Measurements from ENCODE around the gene HJURP.

Gene HJURP

GRCh38 chr2:233847248-233847898 lies 7.0 kb downstream of the HJURP start:
- DNase-seq, result no peak

GRCh38 chr2:233846387-233847247 lies 7.7 kb downstream of the HJURP start:
- no peak for DNase-seq

DNA sequence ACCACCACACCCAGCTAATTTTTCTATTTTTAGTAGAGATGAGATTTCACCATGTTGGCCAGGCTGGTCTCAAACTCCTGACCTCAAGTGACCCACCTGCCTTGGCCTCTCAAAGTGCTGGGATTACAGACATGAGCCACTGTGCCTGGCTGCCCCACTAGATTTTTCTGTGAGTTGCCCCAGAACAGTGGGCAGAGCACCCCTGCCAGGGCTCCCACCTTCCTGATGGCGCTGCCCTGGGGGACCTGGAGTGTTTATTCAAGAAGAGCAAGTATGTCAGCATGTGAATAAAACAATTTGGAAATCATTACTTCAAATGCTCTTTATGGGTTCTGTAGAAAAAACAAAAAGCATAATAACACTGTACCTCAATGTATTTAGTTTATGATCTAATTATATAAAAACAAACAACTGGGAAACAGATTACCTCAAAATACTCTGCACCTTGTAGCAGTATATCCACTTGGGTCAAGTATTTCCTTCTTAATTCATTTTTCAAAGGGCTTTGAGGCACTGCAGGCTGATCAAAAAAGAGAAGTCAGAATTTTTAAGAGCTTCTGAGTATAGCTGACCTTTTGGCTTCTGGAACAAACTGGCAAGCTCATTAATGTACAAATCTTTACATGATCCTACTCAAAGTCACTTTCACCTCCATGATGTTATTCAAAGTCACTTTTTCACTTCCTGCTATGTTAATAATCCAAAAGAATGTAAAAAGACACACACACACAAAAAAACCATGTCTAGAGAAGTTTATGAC lies 8.9 kb downstream of the HJURP start:
- no peak for DNase-seq

GRCh38 chr2:233844836-233845235 lies 9.5 kb downstream of the HJURP start:
- DNase-seq, result no peak

DNA sequence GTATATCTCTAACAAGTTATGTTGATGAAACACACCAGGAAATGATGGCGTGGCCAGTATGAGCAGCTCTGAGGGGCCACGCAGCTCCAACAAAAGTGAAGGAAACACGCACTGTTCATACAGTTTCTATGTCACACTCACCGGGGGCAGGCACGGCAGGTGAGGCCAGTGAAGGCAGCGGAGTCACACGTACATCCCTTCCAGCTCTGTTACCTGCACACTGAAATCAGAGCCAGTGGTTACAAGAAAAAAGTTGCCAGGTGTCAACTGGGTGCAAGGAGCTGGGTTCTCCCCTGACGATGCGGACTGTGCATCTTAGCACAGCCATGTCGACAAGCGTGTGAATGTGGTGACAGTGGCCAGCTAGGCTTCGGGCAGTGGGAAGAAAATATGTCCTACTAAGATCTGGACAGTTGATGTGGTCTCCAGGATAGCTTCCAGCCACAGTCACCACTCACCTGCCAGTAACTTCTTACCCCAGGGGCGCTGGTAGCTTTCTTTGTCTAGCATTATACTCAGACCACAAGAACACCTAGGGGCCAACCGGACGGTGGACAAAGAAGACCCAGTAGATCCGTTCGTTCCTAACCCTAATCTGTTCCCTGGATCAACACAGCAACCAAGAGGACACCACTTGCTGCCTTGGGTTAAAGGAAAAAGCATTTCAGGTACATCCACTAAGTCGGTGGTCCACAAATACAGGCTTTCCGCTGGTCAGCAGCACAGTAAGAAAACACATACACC lies 10.1 kb downstream of the HJURP start:
- no peak for DNase-seq

DNA sequence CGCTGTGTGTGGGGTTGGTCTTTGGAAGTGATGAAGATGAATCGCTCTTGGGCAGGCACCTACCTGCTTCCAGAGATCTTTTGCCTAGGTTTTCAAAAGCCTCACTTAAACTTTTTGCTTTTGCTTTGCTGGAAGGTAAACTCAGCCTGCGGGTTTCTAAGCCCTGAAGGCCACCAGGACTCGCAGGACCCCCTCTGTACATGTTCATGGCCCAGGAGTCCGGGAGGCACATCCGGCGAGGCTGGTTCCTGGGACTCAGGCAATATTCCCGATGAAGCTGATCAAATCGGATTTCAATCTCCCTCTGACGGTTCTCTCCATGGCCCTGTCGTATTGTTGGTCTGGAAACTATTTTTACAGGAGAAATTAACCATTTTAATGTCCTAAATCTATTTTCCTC lies 13.2 kb downstream of the HJURP start:
- no peak for DNase-seq

GRCh38 chr2:233840520-233840919 lies 13.8 kb downstream of the HJURP start:
- DNase-seq, result no peak

- no peak for DNase-seq
Measured at GRCh38 chr2:233839447-233839820, 14.9 kb downstream of the HJURP start.

DNA sequence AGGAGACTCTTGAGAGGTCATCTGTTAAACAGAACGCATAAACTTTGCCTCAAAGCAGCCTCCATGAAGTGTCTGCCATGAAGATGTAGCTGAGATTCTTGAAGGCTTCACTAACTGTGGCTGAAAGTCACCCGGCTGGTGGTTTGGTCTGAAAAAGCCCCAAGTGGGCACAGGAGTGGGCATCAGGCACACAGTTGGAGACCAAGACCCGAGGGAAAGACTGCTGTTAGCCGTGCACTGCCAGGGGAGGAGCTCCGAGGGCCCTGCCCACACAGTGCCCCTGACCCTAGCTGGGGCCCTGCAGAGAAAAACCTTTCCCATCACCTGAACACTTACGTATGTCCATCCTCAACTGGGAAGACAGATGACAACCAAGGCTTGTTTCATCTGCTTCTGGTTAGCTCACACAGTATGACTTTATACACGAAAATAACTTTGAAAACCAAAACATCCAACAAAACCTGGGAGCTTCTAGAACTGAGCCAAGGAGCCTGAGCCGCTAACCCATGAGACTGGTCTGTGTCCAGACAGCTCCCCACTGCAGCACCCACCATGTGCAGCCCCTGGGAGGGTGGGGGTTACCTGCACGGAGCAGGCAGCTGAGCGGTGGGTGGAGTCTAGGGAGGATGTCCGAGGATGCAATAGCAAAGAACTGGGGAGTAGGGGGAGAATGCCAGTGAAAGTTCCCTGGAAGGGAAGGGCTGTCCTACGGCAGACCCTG lies 15.4 kb downstream of the HJURP start:
- DNase-seq, result no peak

- no peak for DNase-seq
Measured at GRCh38 chr2:233838251-233838650, 16.1 kb downstream of the HJURP start.

DNA sequence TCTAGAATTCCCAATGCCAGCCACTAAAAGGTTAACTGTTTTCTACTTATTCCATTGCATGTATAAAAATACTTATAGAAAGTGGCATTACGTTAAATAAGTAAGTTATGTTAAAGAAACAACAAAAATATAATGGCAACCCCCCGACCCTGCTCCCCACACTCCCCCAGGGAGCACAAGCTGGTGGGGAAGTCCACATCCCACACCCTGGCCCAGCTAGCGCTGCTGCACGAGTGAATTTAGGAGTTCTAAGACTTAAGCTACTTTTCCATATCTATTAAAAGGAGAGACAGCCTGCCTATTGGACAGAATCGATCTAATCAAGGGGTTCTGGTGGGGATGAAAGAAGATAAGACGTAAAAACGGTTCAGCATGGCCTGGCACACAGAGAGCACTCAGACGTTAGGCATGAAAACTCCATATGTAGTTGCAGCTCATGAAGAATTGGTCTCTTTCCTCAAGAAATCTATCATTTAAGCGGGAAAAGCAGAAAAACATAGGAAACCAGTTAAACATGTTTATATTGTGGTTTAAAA lies 16.6 kb downstream of the HJURP start:
- DNase-seq, result no peak

GRCh38 chr2:233836359-233836758 lies 18.0 kb downstream of the HJURP start:
- DNase-seq, result no peak

DNA sequence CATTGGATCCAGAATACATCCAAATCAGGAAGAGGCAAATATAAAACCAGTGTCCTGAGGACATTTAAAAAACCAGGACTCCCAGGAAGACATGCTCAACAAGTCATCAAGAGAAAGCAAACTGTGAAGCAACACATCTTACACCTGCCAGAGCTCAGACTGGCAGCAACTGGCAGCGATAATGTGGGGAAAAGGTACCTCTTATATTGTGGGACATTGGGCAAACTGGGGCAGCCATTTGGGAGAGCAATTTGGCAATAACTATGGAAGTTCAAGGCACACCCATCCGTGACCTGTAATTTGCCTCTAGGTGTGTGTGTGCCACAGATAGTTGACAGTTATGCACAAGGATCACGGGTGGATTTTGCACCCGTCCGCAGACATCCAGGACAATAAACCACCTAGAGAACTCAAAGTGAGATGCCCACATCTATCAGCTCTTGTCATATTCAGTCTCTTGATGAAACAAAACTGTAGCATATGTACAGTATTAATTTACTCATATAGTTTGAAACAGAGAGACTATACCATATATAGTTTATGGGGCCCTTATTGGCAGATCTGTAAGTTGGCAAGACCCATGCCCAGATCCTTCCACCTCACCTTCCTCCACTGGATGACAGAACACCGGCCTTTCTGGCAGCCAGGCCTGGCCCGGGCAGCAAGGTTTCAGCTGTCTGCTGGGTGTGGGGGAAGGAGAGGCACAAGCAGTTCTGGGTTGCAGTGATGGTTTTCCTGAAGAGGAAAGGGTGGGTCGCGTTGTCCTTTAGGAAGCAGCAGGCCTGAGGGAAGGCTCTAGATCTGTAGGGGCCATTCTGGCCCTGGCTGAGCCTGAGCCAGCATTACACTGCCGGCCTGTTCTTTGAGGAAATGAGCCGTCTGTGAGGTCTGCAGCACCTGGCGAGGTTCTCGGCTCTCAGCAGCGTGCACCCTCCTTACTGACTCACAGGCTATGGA lies 18.8 kb downstream of the HJURP start:
- no peak for DNase-seq

DNA sequence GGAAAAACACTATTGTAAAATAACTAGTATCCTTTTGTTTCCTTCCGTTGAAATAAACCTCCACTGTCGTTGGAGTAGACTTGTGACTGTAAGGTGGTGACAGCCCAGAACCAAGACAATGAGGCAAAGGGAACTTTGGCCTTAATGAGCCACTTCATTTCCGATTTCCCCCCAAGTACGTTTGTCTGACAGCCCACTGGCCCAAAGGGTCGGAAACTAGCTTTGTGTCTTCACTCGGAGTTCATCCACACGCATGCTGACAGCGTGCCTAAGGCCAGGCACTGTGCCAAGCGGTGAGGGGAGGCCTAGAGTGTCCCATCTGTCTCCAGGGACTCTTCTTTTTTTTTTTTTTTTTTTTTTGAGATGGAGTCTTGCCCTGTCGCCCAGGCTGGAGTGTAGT lies 21.0 kb downstream of the HJURP start:
- no peak for DNase-seq

DNA sequence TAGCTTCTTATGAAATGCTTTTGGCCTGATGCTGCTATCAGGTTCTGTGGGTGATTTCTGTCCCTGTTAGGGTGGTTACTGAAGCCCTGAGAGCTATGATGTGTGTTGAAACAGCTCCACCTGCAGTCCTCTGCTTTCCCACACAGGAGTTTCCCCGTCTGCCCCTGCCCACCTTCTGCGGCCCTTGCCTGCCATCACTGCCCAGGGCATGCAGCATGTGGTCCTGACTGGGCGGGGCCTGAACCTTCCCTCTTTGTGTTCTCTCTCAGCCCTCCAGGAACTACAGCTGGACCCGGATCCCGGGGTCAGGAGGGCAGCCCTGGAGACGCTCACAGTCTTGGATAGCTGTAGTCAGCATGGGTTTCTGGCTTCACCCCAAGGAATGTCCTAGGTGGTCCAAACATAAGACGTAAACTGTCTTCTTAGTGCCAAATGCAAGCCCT lies 21.4 kb downstream of the HJURP start:
- no peak for DNase-seq

DNA sequence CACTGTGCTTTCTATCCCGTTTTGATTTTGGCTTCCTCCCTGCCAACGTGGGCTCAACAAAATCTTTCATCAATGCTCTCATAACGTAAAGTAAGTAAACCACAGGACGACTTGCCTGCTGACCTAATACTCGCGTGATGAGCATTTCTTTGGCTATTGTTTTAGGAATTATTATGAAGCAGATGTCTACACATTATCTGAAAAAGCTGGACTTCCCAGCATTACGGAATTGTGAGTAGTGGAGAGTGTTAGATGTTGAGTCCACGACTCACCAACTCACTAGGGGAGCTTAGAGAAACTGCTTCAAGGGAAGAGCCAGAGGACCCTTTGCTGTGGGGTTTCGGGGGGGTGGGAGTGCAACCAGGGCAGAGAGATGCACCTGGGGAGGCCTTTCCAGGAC lies 21.9 kb downstream of the HJURP start:
- DNase-seq, result no peak

DNA sequence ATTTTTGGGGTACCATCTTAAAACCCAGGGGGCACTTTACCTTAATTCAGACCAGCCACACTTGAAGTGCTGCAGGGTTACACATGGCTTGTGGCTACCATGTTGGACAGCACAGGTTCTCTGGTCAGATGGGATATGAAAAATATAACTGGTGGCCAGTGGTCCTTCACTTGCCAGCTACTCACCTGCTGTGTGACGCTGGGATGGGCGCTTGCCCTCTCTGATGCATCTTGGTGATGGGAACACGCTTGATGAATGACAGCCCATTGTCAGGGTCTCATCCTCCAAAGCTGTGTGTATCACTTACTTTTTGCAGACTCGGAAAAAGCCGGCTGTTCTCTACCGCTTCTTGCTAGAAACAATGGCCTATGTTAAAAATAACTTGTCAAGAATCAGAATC lies 22.5 kb downstream of the HJURP start:
- DNase-seq, result no peak

DNA sequence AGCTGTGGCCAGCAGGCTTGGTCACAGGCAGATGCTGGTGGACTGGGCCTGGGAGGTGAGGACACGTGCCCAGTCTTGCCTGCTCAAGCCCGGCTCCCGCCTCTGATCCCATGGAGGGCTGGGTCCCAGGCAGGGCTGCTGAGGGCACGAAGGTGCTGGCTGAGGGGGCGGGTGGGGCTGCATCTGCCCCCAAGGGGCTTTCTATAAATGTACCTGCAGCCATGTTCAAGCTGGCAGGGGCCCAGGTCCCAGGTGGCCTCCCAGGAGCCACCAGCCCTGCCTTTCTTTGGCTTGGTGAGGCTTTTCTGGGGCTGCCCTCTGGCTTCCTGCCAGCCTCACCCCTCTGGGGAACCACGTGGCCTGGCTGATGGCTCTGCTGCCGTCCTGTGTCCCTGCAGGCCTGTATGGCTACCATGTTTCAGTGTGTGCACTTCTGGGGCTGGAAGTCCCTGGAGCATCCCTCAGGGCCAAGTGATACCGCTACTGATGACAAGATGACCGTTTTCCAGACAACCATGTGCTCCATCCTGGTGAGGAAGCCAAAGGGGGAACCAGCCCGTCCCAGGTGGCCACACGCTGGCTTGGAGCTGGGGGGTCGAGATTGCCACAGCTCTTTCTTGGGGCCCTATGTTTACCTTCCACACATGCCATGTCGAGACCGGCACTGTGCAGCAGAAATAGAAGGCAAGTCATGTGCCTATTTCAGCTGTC lies 23.2 kb downstream of the HJURP start:
- DNase-seq, result no peak

- DNase-seq, result no peak
Measured at GRCh38 chr2:233830111-233830802, 24.1 kb downstream of the HJURP start.

Data from NCI-H2029 treated with DMSO at 0.1 percent for 48 hours (cell line).